K562 (cell line): Measurements from ENCODE around the gene ANTKMT. TPM values are rescaled to one million over a fixed set of nuclear protein-coding genes. Genes with fewer than 3 reads are reported as not detected.
A peak's percentile ranks its signal among the peaks of the same experiment; 100 is the strongest.

ENCODE experiments used
- ATAC-seq: fragments of 200-7000 bp; cut with Tn5 transposase; 3 replicates; pipeline ENCODE4 v1.9.1; 2020; ENCODE audit warnings: moderate library complexity
- BruUV-seq: library from RNA; stranded (reverse); fragments of 400-500 nt; replicated peaks from 2 replicates; lab custom pipeline; 2021; lab: Mats Ljungman, UMichigan
- CTCF ChIA-PET: fragments of 300-600 bp; formaldehyde crosslinking; extraction: SDS; loops from one replicate; lab custom pipeline; 2021; ENCODE audit warnings: low intra/inter-chr PET ratio; lab: Yijun Ruan, JAX
- POLR2A ChIA-PET: fragments of 300-600, 350-650 bp; sonication (Branson Sonifier 250); formaldehyde crosslinking; extraction: SDS; loops from one replicate; lab custom pipeline; 2021; ENCODE audit warnings: antibody characterized with exemption, inconsistent platforms; lab: Yijun Ruan, JAX
- DNase-seq, 4 experiments: peaks; one replicate each; pipeline versions ENCODE4 v3.0.0 to v3.0.0-alpha.2; 2011 to 2018; ENCODE audit warnings: low spot score in 3 of 4, mixed read lengths in 3 of 4; ENCODE audit errors: extremely low read depth in 1 of 4
- FAIRE-seq: peaks from 2 replicates; lab custom pipeline; 2011; peaks lifted over from hg19 to GRCh38; lab: Jason Lieb, UNC
- H2AFZ ChIP-seq: 2 replicates; pipeline ENCODE4 v1.6.0; 2011; ENCODE audit warnings: low read depth, low read length, control low read depth, inconsistent platforms
- H3K27ac ChIP-seq: fragments of 200-600 bp; 3 replicates; pipeline ENCODE4 v1.8.0; 2011; ENCODE audit warnings: low read depth, mild to moderate bottlenecking, control low read depth, inconsistent platforms, low read length, moderate library complexity, mixed read lengths; ENCODE audit errors: extremely low read depth
- H3K27me3 ChIP-seq, 2 experiments: fragments of 300-600 bp in 1 of 2; 2 replicates in 1 of 2; 3 replicates in 1 of 2; pipeline versions ENCODE4 v1.6.0 to v1.8.0; 2011; ENCODE audit warnings: inconsistent platforms in 2 of 2, low read length in 2 of 2, mild to moderate bottlenecking in 1 of 2, mixed read lengths in 1 of 2, moderate library complexity in 1 of 2; ENCODE audit not compliant: control insufficient read depth in 2 of 2, insufficient read depth in 2 of 2
- H3K36me3 ChIP-seq: fragments of 300-600 bp; 3 replicates; pipeline ENCODE4 v1.8.0; 2011; ENCODE audit warnings: mild to moderate bottlenecking, low read length, inconsistent platforms; ENCODE audit not compliant: control insufficient read depth, insufficient read depth
- H3K4me1 ChIP-seq, 2 experiments: fragments of 200-600 bp in 1 of 2; replicated peaks in 1 of 2; 2 replicates in 1 of 2; 3 replicates in 1 of 2; pipeline versions ENCODE4 v1.5.1 to v1.8.0; 2011; ENCODE audit warnings: inconsistent platforms in 2 of 2, low read length in 2 of 2, mild to moderate bottlenecking in 1 of 2, mixed read lengths in 1 of 2, moderate library complexity in 1 of 2; ENCODE audit not compliant: control insufficient read depth in 2 of 2, insufficient read depth in 2 of 2
- H3K4me2 ChIP-seq: 2 replicates; pipeline ENCODE4 v1.6.1; 2011; ENCODE audit warnings: low read length, control low read depth, inconsistent platforms, mixed read lengths; ENCODE audit not compliant: insufficient read depth
- H3K4me3 ChIP-seq: fragments of 200-600 bp; sonication (generic), shearing (Covaris generic); 2 replicates; pipeline ENCODE4 v1.5.1; 2016; ENCODE audit warnings: control low read depth, inconsistent platforms
- H3K79me2 ChIP-seq: fragments of 200-600 bp; 3 replicates; pipeline ENCODE4 v1.8.0; 2011; ENCODE audit warnings: low read length, inconsistent platforms; ENCODE audit not compliant: control insufficient read depth, insufficient read depth
- H3K9ac ChIP-seq, 2 experiments: 2 replicates each; pipeline versions ENCODE4 v1.6.0 to v1.6.1; 2011; ENCODE audit warnings: low read depth in 2 of 2, low read length in 2 of 2, control low read depth in 1 of 2, inconsistent platforms in 1 of 2, mild to moderate bottlenecking in 1 of 2, mixed read lengths in 1 of 2; ENCODE audit not compliant: insufficient read depth in 1 of 2
- H3K9me1 ChIP-seq: one replicate; pipeline ENCODE4 v1.6.0; 2011; ENCODE audit warnings: inconsistent platforms, mild to moderate bottlenecking, low read length, moderate library complexity; ENCODE audit not compliant: control insufficient read depth, insufficient read depth
- H3K9me3 ChIP-seq: replicated peaks from 2 replicates; pipeline ENCODE4 v1.5.1; 2011; ENCODE audit warnings: low read depth, low read length, inconsistent platforms; ENCODE audit not compliant: control insufficient read depth, insufficient read depth
- H4K20me1 ChIP-seq: replicated peaks from 2 replicates; pipeline ENCODE4 v1.6.1; 2011; ENCODE audit warnings: low read length, inconsistent platforms, mixed read lengths; ENCODE audit not compliant: control insufficient read depth, insufficient read depth
- BCLAF1 ChIP-seq, 2 experiments: fragments of 450-650 bp in 1 of 2; IDR thresholded peaks; 2 replicates each; pipeline ENCODE4 v1.6.1; 2011 to 2017; ENCODE audit warnings: low read depth in 2 of 2, antibody characterized with exemption in 1 of 2, borderline replicate concordance in 1 of 2, low read length in 1 of 2, mild to moderate bottlenecking in 1 of 2, mixed read lengths in 1 of 2; ENCODE audit not compliant: control insufficient read depth in 1 of 2
- BCOR ChIP-seq: fragments of 450-650 bp; IDR thresholded peaks from 2 replicates; pipeline ENCODE4 v1.6.1; 2016
- C11orf30 ChIP-seq: fragments of 450-650 bp; IDR thresholded peaks from 2 replicates; pipeline ENCODE4 v1.6.1; 2016; ENCODE audit warnings: low read depth, mild to moderate bottlenecking
- FIP1L1 ChIP-seq: fragments of 200-400 bp; formaldehyde crosslinking; IDR thresholded peaks from 2 replicates; pipeline ENCODE4 v1.6.1; 2018; ENCODE audit warnings: mild to moderate bottlenecking, low read depth, low read length; ENCODE audit not compliant: poor library complexity, severe bottlenecking
- KLF13 ChIP-seq: fragments of 450-650 bp; IDR thresholded peaks from 2 replicates; pipeline ENCODE4 v1.6.1; 2016; ENCODE audit warnings: missing genetic modification characterization, low read depth, mild to moderate bottlenecking, missing compliant biosample characterization, moderate library complexity, borderline replicate concordance
- L3MBTL2 ChIP-seq: fragments of 450-650 bp; IDR thresholded peaks from 2 replicates; pipeline ENCODE4 v1.6.1; 2016; ENCODE audit warnings: mild to moderate bottlenecking, moderate library complexity
- MIER1 ChIP-seq: fragments of 450-650 bp; IDR thresholded peaks from 2 replicates; pipeline ENCODE4 v1.6.1; 2016; ENCODE audit warnings: antibody characterized with exemption, mild to moderate bottlenecking, low read depth
- NR1H2 ChIP-seq: sonication (generic); formaldehyde crosslinking; IDR thresholded peaks from 2 replicates; pipeline ENCODE4 v1.4.0; 2020; ENCODE audit warnings: mild to moderate bottlenecking, missing genetic modification reagents
- POLR2G ChIP-seq: fragments of 200-400 bp; formaldehyde crosslinking; IDR thresholded peaks from 2 replicates; pipeline ENCODE4 v1.6.1; 2017; ENCODE audit warnings: low read depth, mild to moderate bottlenecking, antibody characterized with exemption, low read length, moderate library complexity
- PRDM10 ChIP-seq: fragments of 450-650 bp; IDR thresholded peaks from 2 replicates; pipeline ENCODE4 v1.6.1; 2018; ENCODE audit not compliant: partially characterized antibody
- RB1 ChIP-seq: fragments of 450-650 bp; IDR thresholded peaks from 2 replicates; pipeline ENCODE4 v1.6.1; 2017; ENCODE audit warnings: low read depth, mild to moderate bottlenecking
- RBFOX2 ChIP-seq: fragments of 200-400 bp; formaldehyde crosslinking; IDR thresholded peaks from 2 replicates; pipeline ENCODE4 v1.6.1; 2017; ENCODE audit warnings: low read depth, mild to moderate bottlenecking, low read length, moderate library complexity
- RBM39 ChIP-seq: fragments of 200-400 bp; formaldehyde crosslinking; optimal IDR thresholded peaks from 2 replicates; pipeline ENCODE3; 2018; ENCODE audit warnings: low read depth, low read length
- SPI1 ChIP-seq: IDR thresholded peaks from 2 replicates; pipeline ENCODE4 v1.6.1; 2011; ENCODE audit warnings: low read depth, low read length, control low read depth, borderline replicate concordance
- ZNF23 ChIP-seq: fragments of 250-450 bp; sonication (Bioruptor Pico); IDR thresholded peaks from 2 replicates; pipeline ENCODE4 v1.4.0; 2020; ENCODE audit warnings: mild to moderate bottlenecking
- WGBS: fragments of 100-300 bp; shearing (Covaris generic); methylation state at CpG from one replicate; pipeline ENCODE4 v1.1.6; 2016; ENCODE audit warnings: low coverage, mixed read lengths; ENCODE audit not compliant: insufficient coverage; ENCODE audit errors: missing lambda C conversion rate; 5-methylcytosine and 5-hydroxymethylcytosine counted together
- in situ Hi-C: fragments of 300-500 bp; cut with MboI; formaldehyde crosslinking; loops from 4 replicates; pipeline ENCODE4 v1.15.0; 2018; ENCODE audit warnings: inconsistent platforms, mixed read lengths
- intact Hi-C: fragments of 100-400 bp; cut with micrococcal nuclease; formaldehyde crosslinking; loops from 2 replicates; pipeline ENCODE4 v1.14.2; 2022
- polyA plus RNA-seq, 8 experiments: library from polyadenylated mRNA; depleted of rRNA in 4 of 8; stranded (reverse) in 5 of 8; unstranded in 3 of 8; fragments of >200 nt; fragmentation: Nextera tagmentation in 2 of 8; fragmentation: Illumina TruSeq in 1 of 8; extraction: Ambion mirVana in 2 of 8; extraction: Trizol in 1 of 8; gene quantifications; 2 replicates each; pipeline versions ENCODE4 v1.2.1 to v1.2.3, GENCODE V29; 2011 to 2014; ENCODE audit warnings: inconsistent platforms in 1 of 8, missing spikeins in 1 of 8
- total RNA-seq, 7 experiments: library from RNA; depleted of rRNA in 6 of 7; stranded (reverse); fragments of >200 nt in 6 of 7; fragmentation: Illumina TruSeq in 2 of 7; extraction: Trizol in 2 of 7; gene quantifications; 2 replicates each; pipeline versions ENCODE4 v1.2.1 to v1.2.3, GENCODE V29; 2011 to 2021; ENCODE audit warnings: low replicate concordance in 1 of 7

The ANTKMT gene
- total and polyA plus RNA-seq, 9 of the 15 experiments (the other 6 are each of a cell fraction or from before 2014, with no cell fraction given), result 0.58 to 217 (median 19.1) TPM

- Histone ChIP-seq H3K4me2 (no peak overlapping the region), H3K4me3 (no peak overlapping the region), H3K27ac (no peak overlapping the region), H3K9me1 (no peaks in the 10 kb centered on the region), H3K79me2 (peaks cover 25% of the 10 kb centered on the region), H2AFZ (no peak overlapping the region), H4K20me1 (no peaks in the 10 kb centered on the region; the same call in none of the 2 replicates), H3K36me3 (peaks cover 64% of the 10 kb centered on the region; the same call in 2 of the 3 replicates), H3K27me3 (no peaks in the 10 kb centered on the region), H3K9me3 (no peaks in the 10 kb centered on the region), H3K4me1 (peaks cover 10 to 93% of the 10 kb centered on the region in 2 experiments; a peak in 4 of 5 replicates), H3K9ac (peak overlapping the region in 1 of 2 experiments; percentile 86; a peak in 2 of 4 replicates)
- intact Hi-C loops, result no loop called here
- ChIA-PET POLR2A (interaction anchor here (0.7 to 2.0 kb wide), 9 partner anchors 9 to 82 kb away, joined by 3 to 16 read pairs (median 5); partner anchors contain the start of genes ANTKMT, CIAO3 and GNG13), CTCF (no interaction called here)
- FAIRE-seq (no peak), ATAC-seq (no peak), DNase-seq (no peak)
- no TSS peak for BruUV-seq
- in situ Hi-C loops, result no loop called here
- WGBS, result 88% methylated on average over 19 of the region's 22 CpGs
- no peak for TF ChIP-seq C11orf30
- peak; percentile 38; the same call in 1 of the 2 replicates for TF ChIP-seq RBFOX2
- TF ChIP-seq SPI1, result 0 out of 2 replicates have a peak, but pooled peaks have one; percentile 2
- no peak for TF ChIP-seq L3MBTL2
- peak; percentile 0 for TF ChIP-seq FIP1L1
- TF ChIP-seq BCLAF1 (IDR thresholded peaks at IDR 0.05; ENCODE audit: borderline replicate concordance in 1 of 2, control insufficient read depth in 1 of 2, low read depth in 2 of 2, low read length in 1 of 2), result no peak
- no peak for TF ChIP-seq BCOR
- no peak for TF ChIP-seq NR1H2 (CRISPR knock-in tag)
- TF ChIP-seq MIER1, result no peak
- TF ChIP-seq RBM39, result no peak
- peak; percentile 36; the same call in 1 of the 2 replicates for TF ChIP-seq POLR2G
- TF ChIP-seq PRDM10, result no peak
- TF ChIP-seq RB1, result no peak
- no peak for TF ChIP-seq ZNF23 (CRISPR knock-in tag)
- no peak for TF ChIP-seq KLF13 (tag)
These were observed 9.9 kb downstream of the ANTKMT start for GRCh38 chr16:730666-731509.
